GM18951 (cell line): Measurements from ENCODE around the gene PRPF31.

Experiments used
- POLR2A ChIP-seq: IDR thresholded peaks from 4 replicates; pipeline ENCODE4 v1.6.1; 2011; ENCODE audit warnings: mild to moderate bottlenecking; ENCODE audit not compliant: insufficient read length, insufficient read depth; ENCODE audit errors: extremely low read depth
- in situ Hi-C: fragments of 300-500 bp; cut with MboI; formaldehyde crosslinking; loops from one replicate; pipeline ENCODE4 v1.12.0; 2022; ENCODE audit warnings: low sequenced_read_pairs, mixed read lengths, inconsistent platforms; ENCODE audit not compliant: unreplicated experiment

PRPF31 gene

DNA sequence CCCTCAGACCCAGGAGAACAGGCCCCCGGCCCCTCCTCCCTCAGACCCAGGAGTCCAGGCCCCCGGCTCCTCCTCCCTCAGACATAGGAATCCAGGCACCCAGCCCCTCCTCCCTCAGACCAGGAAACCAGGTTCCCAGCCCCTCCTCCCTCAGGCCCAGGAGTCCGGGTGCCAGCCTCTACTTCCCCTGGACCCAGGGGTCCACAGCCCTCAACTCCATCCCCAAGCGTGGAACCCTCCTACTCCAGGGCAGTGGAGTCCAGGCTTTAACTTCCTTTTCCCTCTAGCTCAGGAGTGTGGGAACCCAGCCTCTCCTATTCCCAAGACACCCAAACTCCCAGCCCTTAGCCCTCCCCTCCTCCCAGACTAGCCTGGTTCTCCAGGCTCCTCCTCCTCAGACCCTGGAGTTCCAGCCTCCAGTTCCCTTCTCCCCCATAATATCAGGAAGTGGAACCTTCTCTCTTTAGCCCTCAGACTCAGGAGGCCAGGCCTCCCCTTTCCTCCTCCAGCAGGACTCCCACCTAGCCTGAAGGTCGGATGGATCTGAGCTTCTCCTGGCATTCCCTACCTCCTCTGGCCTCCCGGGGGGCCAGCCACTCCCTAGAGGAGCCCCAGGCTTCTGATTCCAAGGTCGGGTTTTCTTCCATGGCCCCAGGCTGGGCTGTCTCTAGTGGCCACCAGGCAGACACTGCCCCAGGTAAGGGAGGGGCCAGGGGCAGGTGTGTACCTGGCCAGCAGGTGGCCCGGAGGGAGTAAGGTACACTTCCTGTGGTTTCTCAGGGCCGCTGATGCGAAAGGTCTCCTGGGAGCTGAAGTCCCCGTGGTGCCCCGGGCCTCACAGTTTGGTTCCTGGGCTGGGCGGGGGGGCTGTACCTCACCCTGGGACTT, 57.2 kb downstream of the PRPF31 start, which contains the start of gene TMC4:
TMC4 (minus strand) TSS at position 690 of the 888 bp plus-strand sequence; CDS start at position 647, 43 bp downstream.
- in situ Hi-C loops, result loop anchor here (10.0 kb wide), 1 partner anchor 62 kb away; no protein-coding TSS in a partner anchor
- no peak for TF ChIP-seq POLR2A

DNA sequence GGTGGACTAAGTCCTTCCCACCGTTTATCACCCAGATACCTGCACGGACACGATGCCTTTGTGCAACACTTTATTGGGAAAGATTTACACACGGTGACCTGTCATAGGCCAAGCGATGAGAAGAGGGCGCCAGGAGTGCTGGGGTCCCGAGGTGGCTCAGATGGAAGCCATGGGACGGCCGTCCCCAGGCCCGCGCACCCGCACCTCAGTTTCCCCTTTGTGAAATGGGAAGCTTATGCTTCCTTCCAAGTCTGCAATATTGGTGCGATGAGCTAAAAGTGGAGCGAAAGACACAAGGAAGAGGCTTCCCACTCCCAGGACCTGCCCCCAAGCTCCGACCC, 57.8 kb downstream of the PRPF31 start:
- no peak for TF ChIP-seq POLR2A
- in situ Hi-C loops, result loop anchor here (10.0 kb wide), 1 partner anchor 61 kb away; no protein-coding TSS in a partner anchor

DNA sequence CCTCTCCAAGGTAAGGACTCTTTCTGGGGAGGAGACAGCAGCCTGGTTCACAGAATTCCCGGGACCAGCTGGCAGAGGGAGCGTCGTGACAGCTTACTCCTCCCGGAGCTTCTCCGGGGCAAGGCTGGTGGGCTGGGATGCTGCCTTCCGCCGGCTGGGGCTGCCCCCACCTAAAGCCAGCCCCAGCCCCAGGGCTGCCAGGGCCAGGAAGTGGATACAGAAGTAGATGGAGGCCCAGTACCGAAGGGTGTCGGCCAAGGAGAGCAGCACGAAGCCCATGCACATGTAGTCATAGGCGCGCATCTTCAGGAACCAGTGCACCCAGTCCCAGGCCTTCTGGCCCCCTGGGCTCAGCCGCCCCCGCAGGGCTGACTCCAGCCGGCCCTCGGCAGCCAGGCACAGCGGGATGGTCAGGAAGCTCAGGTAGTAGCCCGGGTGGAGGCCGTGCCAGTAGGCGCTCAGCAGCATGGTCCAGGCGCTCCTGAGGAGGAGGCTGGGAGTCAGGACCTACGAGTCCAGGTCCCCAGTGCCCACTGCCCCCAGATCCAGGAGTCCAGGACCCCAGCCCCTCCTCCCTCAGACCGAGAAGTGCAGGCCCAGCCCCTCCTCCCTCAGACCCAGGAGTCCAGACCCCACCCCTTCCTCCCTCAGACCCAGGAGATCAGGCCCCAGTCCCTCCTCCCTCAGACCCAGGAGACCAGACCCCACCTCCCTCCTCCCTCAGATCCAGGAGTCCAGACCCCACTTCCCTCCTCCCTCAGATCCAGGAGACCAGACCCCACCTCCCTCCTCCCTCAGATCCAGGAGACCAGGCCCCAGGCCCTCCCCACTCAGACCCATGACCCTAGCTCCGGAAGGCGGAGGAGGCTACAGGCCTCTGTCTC, 58.6 kb downstream of the PRPF31 start:
- no peak for TF ChIP-seq POLR2A
- in situ Hi-C loops, result loop anchor here (10.0 kb wide), 1 partner anchor 61 kb away; no protein-coding TSS in a partner anchor

- in situ Hi-C loops, result loop anchor here (10.0 kb wide), 1 partner anchor 56 kb away; no protein-coding TSS in a partner anchor
- no peak for TF ChIP-seq POLR2A
Measured at GRCh38 chr19:54178581-54179261, 63.2 kb downstream of the PRPF31 start.

DNA sequence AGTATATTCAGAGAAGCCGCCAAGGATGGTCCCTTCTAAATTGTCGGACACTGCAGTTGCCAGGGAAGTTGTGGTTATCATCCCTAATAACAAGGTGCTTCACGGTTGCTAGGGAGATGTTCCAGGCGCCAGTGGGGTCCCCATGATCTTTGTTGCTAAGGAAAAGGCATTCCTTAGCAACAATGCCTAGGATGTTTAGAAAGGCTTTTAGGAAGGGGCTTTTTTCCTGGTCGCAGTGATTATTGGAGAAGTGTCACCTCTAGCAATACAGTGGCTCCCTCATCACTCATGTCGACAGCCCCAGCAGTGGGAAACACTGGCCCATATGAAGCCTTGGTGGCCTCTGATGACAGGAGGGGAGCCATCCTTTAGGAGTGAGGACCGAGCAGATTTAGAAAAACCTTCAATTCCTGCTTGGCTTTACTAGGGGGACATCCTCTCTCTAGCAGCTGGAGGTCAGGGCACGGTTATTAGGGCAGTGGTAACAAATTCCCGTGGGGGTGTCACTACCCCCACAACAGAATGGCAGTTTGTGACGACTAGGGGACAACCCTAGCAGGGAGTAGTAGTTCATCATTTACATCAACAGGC, 63.8 kb downstream of the PRPF31 start:
- TF ChIP-seq POLR2A, result no peak
- in situ Hi-C loops, result loop anchor here (10.0 kb wide), 1 partner anchor 55 kb away; no protein-coding TSS in a partner anchor

DNA sequence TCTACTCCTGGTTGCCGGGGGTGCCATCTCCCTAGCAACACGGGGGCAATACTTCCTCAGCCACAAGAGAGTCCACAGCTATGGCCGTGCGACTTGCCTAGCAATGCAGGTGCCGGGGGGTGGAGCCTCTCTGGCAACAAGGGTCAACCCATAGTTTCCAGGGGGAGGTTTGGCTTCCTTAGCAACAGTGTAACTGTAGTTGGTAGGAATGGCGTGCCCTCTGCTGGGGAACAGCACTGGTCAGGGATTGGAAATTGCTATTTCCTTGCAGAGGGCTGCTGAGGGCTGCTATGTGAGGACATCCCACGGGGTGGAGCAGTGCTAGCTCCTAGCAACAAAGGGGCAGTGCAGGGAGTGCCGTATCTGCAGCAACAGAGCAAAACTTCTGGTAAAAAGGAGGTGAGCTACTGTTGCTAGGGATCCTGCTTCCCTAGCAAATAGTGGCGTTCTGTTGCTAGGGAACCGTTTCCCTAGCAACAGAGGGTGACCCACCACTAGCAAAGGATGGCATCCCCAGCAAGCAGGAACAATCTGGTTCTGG, 64.4 kb downstream of the PRPF31 start:
- no peak for TF ChIP-seq POLR2A
- in situ Hi-C loops, result loop anchor here (10.0 kb wide), 1 partner anchor 55 kb away; no protein-coding TSS in a partner anchor

DNA sequence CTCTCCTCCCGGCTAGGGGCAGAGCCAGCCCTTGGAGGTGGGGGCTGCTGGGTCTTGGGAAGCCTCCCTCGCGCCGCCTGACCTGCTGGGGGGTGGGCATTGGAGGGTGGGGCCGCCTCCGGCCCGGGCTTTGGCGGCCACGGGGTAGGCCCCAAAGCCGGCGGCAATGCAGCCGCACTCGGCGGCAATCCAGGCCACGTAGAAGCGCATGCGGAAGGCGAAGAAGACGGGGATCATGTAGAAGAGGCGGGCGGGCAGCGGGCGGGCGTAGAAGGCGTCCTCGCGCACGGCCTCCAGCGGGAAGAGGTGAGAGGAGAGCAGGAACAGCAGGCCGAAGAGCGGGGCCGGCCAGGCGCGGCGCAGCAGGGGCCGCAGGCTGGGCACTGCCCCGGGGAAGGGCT, 65.1 kb downstream of the PRPF31 start:
- in situ Hi-C loops, result no loop called here
- TF ChIP-seq POLR2A, result no peak
